DND-41 (cell line): ENCODE results near the gene MAGI1.

ENCODE experiments used
- ATAC-seq: fragments of 200-7000 bp; cut with Tn5 transposase; 3 replicates; pipeline ENCODE4 v1.9.1; 2021; ENCODE audit warnings: low read depth; ENCODE audit not compliant: insufficient read depth
- DNase-seq: peaks from one replicate; pipeline ENCODE4 v3.0.0-alpha.2; 2020
- H2AFZ ChIP-seq: 2 replicates; pipeline ENCODE4 v1.6.0; 2012; ENCODE audit warnings: low read depth, low read length
- H3K27ac ChIP-seq: 2 replicates; pipeline ENCODE4 v1.5.1; 2012; ENCODE audit warnings: low read length, inconsistent platforms
- H3K27me3 ChIP-seq: fragments of 200-600 bp; sonication (generic); 2 replicates; pipeline ENCODE4 v1.6.0; 2012; ENCODE audit warnings: low read length, mild to moderate bottlenecking, inconsistent platforms; ENCODE audit not compliant: insufficient read depth, poor library complexity
- H3K36me3 ChIP-seq: 2 replicates; pipeline ENCODE4 v1.5.1; 2012; ENCODE audit warnings: low read length, inconsistent platforms; ENCODE audit not compliant: insufficient read depth
- H3K4me1 ChIP-seq: 2 replicates; pipeline ENCODE4 v1.5.1; 2012; ENCODE audit warnings: mild to moderate bottlenecking, low read length; ENCODE audit not compliant: insufficient read depth
- H3K4me2 ChIP-seq: 2 replicates; pipeline ENCODE4 v1.6.0; 2012; ENCODE audit warnings: mild to moderate bottlenecking, moderate library complexity, low read length, inconsistent platforms; ENCODE audit not compliant: insufficient read depth
- H3K4me3 ChIP-seq, 2 experiments: fragments of 200-600 bp in 1 of 2; shearing (Covaris generic) in 1 of 2; 2 replicates each; pipeline ENCODE4 v1.5.1; 2012 to 2016; ENCODE audit warnings: inconsistent platforms in 2 of 2, low read length in 2 of 2, mild to moderate bottlenecking in 2 of 2, low read depth in 1 of 2, moderate library complexity in 1 of 2
- H3K79me2 ChIP-seq: 2 replicates; pipeline ENCODE4 v1.6.0; 2012; ENCODE audit warnings: low read length, inconsistent platforms; ENCODE audit not compliant: insufficient read depth
- H3K9ac ChIP-seq: 2 replicates; pipeline ENCODE4 v1.6.0; 2012; ENCODE audit warnings: low read depth, mild to moderate bottlenecking, inconsistent platforms, low read length, moderate library complexity
- H3K9me3 ChIP-seq: 2 replicates; pipeline ENCODE4 v1.5.1; 2012; ENCODE audit warnings: low read length, moderate library complexity, mild to moderate bottlenecking, inconsistent platforms; ENCODE audit not compliant: insufficient read depth, severe bottlenecking
- H4K20me1 ChIP-seq: 2 replicates; pipeline ENCODE4 v1.6.0; 2012; ENCODE audit warnings: low read length; ENCODE audit not compliant: insufficient read depth
- CTCF ChIP-seq: IDR thresholded peaks from 2 replicates; pipeline ENCODE4 v1.5.1; 2012; ENCODE audit warnings: borderline replicate concordance, low read length, moderate library complexity, mild to moderate bottlenecking; ENCODE audit not compliant: poor library complexity, severe bottlenecking; ENCODE audit errors: extremely low read depth
- EZH2 ChIP-seq: IDR thresholded peaks from 3 replicates; pipeline ENCODE4 v1.6.1; 2012; ENCODE audit warnings: borderline replicate concordance, low read depth, mild to moderate bottlenecking, moderate library complexity, low read length, inconsistent platforms; ENCODE audit not compliant: severe bottlenecking

MAGI1 gene

GRCh38 chr3:65712140-65712539 lies 326.6 kb downstream of the MAGI1 start:
- H3K9me3 ChIP-seq = no peaks in the 10 kb centered on the region
- no peak overlapping the region for H3K27ac ChIP-seq
- H3K27me3 ChIP-seq = no peaks in the 10 kb centered on the region
- H3K4me1 ChIP-seq = no peaks in the 10 kb centered on the region
- H2AFZ ChIP-seq = no peak overlapping the region
- no peak overlapping the region for H3K4me3 ChIP-seq
- no peaks in the 10 kb centered on the region for H3K79me2 ChIP-seq
- no peak overlapping the region for H3K9ac ChIP-seq
- H3K36me3 ChIP-seq = no peaks in the 10 kb centered on the region
- ATAC-seq = no peak
- DNase-seq = no peak
- H4K20me1 ChIP-seq = no peaks in the 10 kb centered on the region
- TF ChIP-seq CTCF (no peak), EZH2 (no peak)
- no peak overlapping the region for H3K4me2 ChIP-seq

GRCh38 chr3:65706776-65707568 lies 331.7 kb downstream of the MAGI1 start:
- H3K4me2 ChIP-seq = no peak overlapping the region
- H3K27ac ChIP-seq = no peak overlapping the region
- no peak overlapping the region for H3K4me3 ChIP-seq
- no peak overlapping the region for H2AFZ ChIP-seq
- ATAC-seq = no peak
- no peaks in the 10 kb centered on the region for H3K9me3 ChIP-seq
- no peaks in the 10 kb centered on the region for H3K27me3 ChIP-seq
- no peak for DNase-seq
- no peaks in the 10 kb centered on the region for H4K20me1 ChIP-seq
- no peaks in the 10 kb centered on the region for H3K79me2 ChIP-seq
- TF ChIP-seq CTCF (no peak), EZH2 (no peak)
- no peaks in the 10 kb centered on the region for H3K4me1 ChIP-seq
- H3K36me3 ChIP-seq = no peaks in the 10 kb centered on the region
- no peak overlapping the region for H3K9ac ChIP-seq

GRCh38 chr3:65706301-65706700 lies 332.4 kb downstream of the MAGI1 start:
- TF ChIP-seq CTCF (no peak), EZH2 (no peak)

DNA sequence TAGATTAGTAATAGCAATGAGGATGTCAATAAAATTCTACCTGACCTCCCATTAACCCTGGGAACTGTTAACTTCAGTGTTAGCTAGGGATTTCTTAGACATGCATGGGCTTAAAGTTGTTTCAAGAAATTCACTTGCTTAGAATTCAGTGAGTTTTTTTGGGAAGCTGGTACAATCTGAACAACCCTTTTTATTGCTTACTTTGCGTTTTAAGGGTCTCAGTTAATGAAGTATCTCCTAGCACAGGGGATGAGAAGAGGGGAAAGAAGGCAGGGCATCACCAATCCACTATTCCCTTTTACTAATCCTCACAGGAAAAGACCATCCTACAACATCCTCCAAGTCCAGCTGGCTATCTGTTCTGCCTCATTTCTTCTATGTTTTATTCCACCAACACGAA lies 334.9 kb downstream of the MAGI1 start:
- Histone ChIP-seq H3K79me2 (no peaks in the 10 kb centered on the region), H3K4me1 (no peaks in the 10 kb centered on the region), H4K20me1 (no peaks in the 10 kb centered on the region), H3K4me2 (no peak overlapping the region), H3K9ac (no peak overlapping the region), H3K27me3 (no peaks in the 10 kb centered on the region), H3K4me3 (no peak overlapping the region), H3K36me3 (no peaks in the 10 kb centered on the region), H3K9me3 (no peaks in the 10 kb centered on the region), H2AFZ (no peak overlapping the region), H3K27ac (no peak overlapping the region)
- DNase-seq (no peak), ATAC-seq (no peak)
- TF ChIP-seq CTCF = no peak
- TF ChIP-seq EZH2 = no peak

More at GRCh38 chr3:65706301-65706700, 332.4 kb downstream of the MAGI1 start:
- H4K20me1 ChIP-seq = no peaks in the 10 kb centered on the region
- no peaks in the 10 kb centered on the region for H3K27me3 ChIP-seq
- H3K9ac ChIP-seq = no peak overlapping the region
- no peak overlapping the region for H3K4me2 ChIP-seq
- H3K4me3 ChIP-seq = no peak overlapping the region
- H3K27ac ChIP-seq = no peak overlapping the region
- H3K79me2 ChIP-seq = no peaks in the 10 kb centered on the region
- no peak for DNase-seq
- no peaks in the 10 kb centered on the region for H3K9me3 ChIP-seq
- H2AFZ ChIP-seq = no peak overlapping the region
- H3K4me1 ChIP-seq = no peaks in the 10 kb centered on the region
- ATAC-seq = no peak
- no peaks in the 10 kb centered on the region for H3K36me3 ChIP-seq
